ENCODE data around the gene OSBPL10.
"Not testable (repeated sequence)": the region's sequence is repeated elsewhere in the genome, so short reads cannot be mapped to it uniquely, and the experiment has no call there.

OSBPL10 gene

GRCh38 chr3:31992995-31993394 lies 11.9 kb upstream of the OSBPL10 start:
- not testable (repeated sequence) for H3K79me2 ChIP-seq (ENCODE audit: control insufficient read depth, insufficient read depth, low read length, poor library complexity); H4K12ac ChIP-seq (ENCODE audit: low read depth, low read length); H3K4me1 ChIP-seq (ENCODE audit: control insufficient read depth in 1 of 2, insufficient read depth in 2 of 2, low read length in 2 of 2); H3K79me1 ChIP-seq (ENCODE audit: low read length); H3K4me2 ChIP-seq (ENCODE audit: low read length); H2BK5ac ChIP-seq (ENCODE audit: low read depth, low read length, poor library complexity); H3K14ac ChIP-seq (ENCODE audit: low read length); H2BK120ac ChIP-seq (ENCODE audit: insufficient read depth, low read length, poor library complexity); DNase-seq; H3K36me3 ChIP-seq (ENCODE audit: control insufficient read depth in 1 of 2, insufficient read depth in 2 of 2, low read length in 2 of 2); H3K27me3 ChIP-seq (ENCODE audit: insufficient read depth, low read length); H2AFZ ChIP-seq (ENCODE audit: insufficient read depth, low read length, poor library complexity); H3K18ac ChIP-seq (ENCODE audit: low read length); H2AK5ac ChIP-seq (ENCODE audit: low read length); H3K23ac ChIP-seq (ENCODE audit: low read length); H3K4ac ChIP-seq (ENCODE audit: low read depth, low read length); H4K91ac ChIP-seq (ENCODE audit: low read depth, low read length); H2BK12ac ChIP-seq (ENCODE audit: low read length); H3K27ac ChIP-seq (ENCODE audit: low read depth, low read length); H3K9me3 ChIP-seq (ENCODE audit: insufficient read depth, low read depth, low read length); H4K8ac ChIP-seq (ENCODE audit: low read depth, low read length); H3K9ac ChIP-seq (ENCODE audit: low read length); H3K4me3 ChIP-seq (ENCODE audit: low read depth, low read length)
- no CpG with 5 or more reads among the region's 6 CpGs for WGBS (ENCODE audit: extremely low coverage, insufficient coverage, insufficient read length)

GRCh38 chr3:31988271-31988670 lies 7.2 kb upstream of the OSBPL10 start:
- peaks cover 6% of the 10 kb centered on the region for H3K9me3 ChIP-seq (ENCODE audit: insufficient read depth, low read depth, low read length)
- H2BK5ac ChIP-seq (ENCODE audit: low read depth, low read length, poor library complexity), result no peak overlapping the region
- no peak overlapping the region for H3K4me3 ChIP-seq (ENCODE audit: low read depth, low read length)
- no peak overlapping the region for H2AFZ ChIP-seq (ENCODE audit: insufficient read depth, low read length, poor library complexity)
- H4K12ac ChIP-seq (ENCODE audit: low read depth, low read length), result no peak overlapping the region
- no peak overlapping the region for H3K18ac ChIP-seq (ENCODE audit: low read length)
- no peak overlapping the region for H3K9ac ChIP-seq (ENCODE audit: low read length)
- H3K4me1 ChIP-seq (ENCODE audit: control insufficient read depth in 1 of 2, insufficient read depth in 2 of 2, low read length in 2 of 2), result no peaks in the 10 kb centered on the region
- no peaks in the 10 kb centered on the region for H3K79me1 ChIP-seq (ENCODE audit: low read length)
- no peaks in the 10 kb centered on the region for H3K27me3 ChIP-seq (ENCODE audit: insufficient read depth, low read length)
- H3K4me2 ChIP-seq (ENCODE audit: low read length), result no peak overlapping the region
- H3K23ac ChIP-seq (ENCODE audit: low read length), result no peak overlapping the region
- DNase-seq, result no peak
- H3K4ac ChIP-seq (ENCODE audit: low read depth, low read length), result no peak overlapping the region
- no peak overlapping the region for H3K14ac ChIP-seq (ENCODE audit: low read length)
- no peak overlapping the region for H4K8ac ChIP-seq (ENCODE audit: low read depth, low read length)
- no peak overlapping the region for H3K27ac ChIP-seq (ENCODE audit: low read depth, low read length)
- H4K91ac ChIP-seq (ENCODE audit: low read depth, low read length), result no peak overlapping the region
- H3K36me3 ChIP-seq (ENCODE audit: control insufficient read depth in 1 of 2, insufficient read depth in 2 of 2, low read length in 2 of 2), result peaks cover 0 to 7% of the 10 kb centered on the region in 2 experiments
- no peak overlapping the region for H2BK120ac ChIP-seq (ENCODE audit: insufficient read depth, low read length, poor library complexity)
- no peak overlapping the region for H2BK12ac ChIP-seq (ENCODE audit: low read length)
- no CpG with 5 or more reads among the region's 1 CpG for whole genome bisulfite sequencing (ENCODE audit: extremely low coverage, insufficient coverage, insufficient read length)
- H3K79me2 ChIP-seq (ENCODE audit: control insufficient read depth, insufficient read depth, low read length, poor library complexity), result no peaks in the 10 kb centered on the region
- no peak overlapping the region for H2AK5ac ChIP-seq (ENCODE audit: low read length)

GRCh38 chr3:31985831-31986230 lies 4.8 kb upstream of the OSBPL10 start:
- H3K27me3 ChIP-seq (ENCODE audit: insufficient read depth, low read length), result no peaks in the 10 kb centered on the region
- no peak overlapping the region for H3K4ac ChIP-seq (ENCODE audit: low read depth, low read length)
- H2AK5ac ChIP-seq (ENCODE audit: low read length), result no peak overlapping the region
- no peak overlapping the region for H3K27ac ChIP-seq (ENCODE audit: low read depth, low read length)
- peaks cover 9% of the 10 kb centered on the region for H3K79me1 ChIP-seq (ENCODE audit: low read length)
- H4K12ac ChIP-seq (ENCODE audit: low read depth, low read length), result no peak overlapping the region
- H3K4me1 ChIP-seq (ENCODE audit: control insufficient read depth in 1 of 2, insufficient read depth in 2 of 2, low read length in 2 of 2), result peaks cover 3% of the 10 kb centered on the region in 2 experiments
- H3K23ac ChIP-seq (ENCODE audit: low read length), result no peak overlapping the region
- no peak overlapping the region for H4K8ac ChIP-seq (ENCODE audit: low read depth, low read length)
- no CpG with 5 or more reads among the region's 2 CpGs for WGBS (ENCODE audit: extremely low coverage, insufficient coverage, insufficient read length)
- no peak overlapping the region for H3K4me2 ChIP-seq (ENCODE audit: low read length)
- no peak overlapping the region for H3K4me3 ChIP-seq (ENCODE audit: low read depth, low read length)
- H3K36me3 ChIP-seq (ENCODE audit: control insufficient read depth in 1 of 2, insufficient read depth in 2 of 2, low read length in 2 of 2), result peaks cover 0 to 7% of the 10 kb centered on the region in 2 experiments
- H2BK12ac ChIP-seq (ENCODE audit: low read length), result no peak overlapping the region
- no peak overlapping the region for H2BK120ac ChIP-seq (ENCODE audit: insufficient read depth, low read length, poor library complexity)
- no peak overlapping the region for H3K9ac ChIP-seq (ENCODE audit: low read length)
- no peak overlapping the region for H3K14ac ChIP-seq (ENCODE audit: low read length)
- peaks cover 5% of the 10 kb centered on the region for H3K9me3 ChIP-seq (ENCODE audit: insufficient read depth, low read depth, low read length)
- peaks cover 2% of the 10 kb centered on the region for H3K79me2 ChIP-seq (ENCODE audit: control insufficient read depth, insufficient read depth, low read length, poor library complexity)
- no peak for DNase-seq
- H2BK5ac ChIP-seq (ENCODE audit: low read depth, low read length, poor library complexity), result no peak overlapping the region
- H4K91ac ChIP-seq (ENCODE audit: low read depth, low read length), result no peak overlapping the region
- no peak overlapping the region for H3K18ac ChIP-seq (ENCODE audit: low read length)
- H2AFZ ChIP-seq (ENCODE audit: insufficient read depth, low read length, poor library complexity), result no peak overlapping the region

GRCh38 chr3:31984321-31984720 lies 3.3 kb upstream of the OSBPL10 start:
- no peak overlapping the region for H3K14ac ChIP-seq (ENCODE audit: low read length)
- H2BK12ac ChIP-seq (ENCODE audit: low read length), result no peak overlapping the region
- H3K79me2 ChIP-seq (ENCODE audit: control insufficient read depth, insufficient read depth, low read length, poor library complexity), result peaks cover 8% of the 10 kb centered on the region
- no peak overlapping the region for H4K8ac ChIP-seq (ENCODE audit: low read depth, low read length)
- H3K4me3 ChIP-seq (ENCODE audit: low read depth, low read length), result no peak overlapping the region
- H3K27ac ChIP-seq (ENCODE audit: low read depth, low read length), result no peak overlapping the region
- H3K79me1 ChIP-seq (ENCODE audit: low read length), result peaks cover 15% of the 10 kb centered on the region
- no peak overlapping the region for H3K23ac ChIP-seq (ENCODE audit: low read length)
- no peak overlapping the region for H2AFZ ChIP-seq (ENCODE audit: insufficient read depth, low read length, poor library complexity)
- no peak overlapping the region for H3K9ac ChIP-seq (ENCODE audit: low read length)
- no peak overlapping the region for H2BK5ac ChIP-seq (ENCODE audit: low read depth, low read length, poor library complexity)
- H3K4ac ChIP-seq (ENCODE audit: low read depth, low read length), result no peak overlapping the region
- no peak overlapping the region for H2BK120ac ChIP-seq (ENCODE audit: insufficient read depth, low read length, poor library complexity)
- WGBS (ENCODE audit: extremely low coverage, insufficient coverage, insufficient read length), result no CpG with 5 or more reads among the region's 4 CpGs
- no peaks in the 10 kb centered on the region for H3K27me3 ChIP-seq (ENCODE audit: insufficient read depth, low read length)
- no peak overlapping the region for H4K12ac ChIP-seq (ENCODE audit: low read depth, low read length)
- H4K91ac ChIP-seq (ENCODE audit: low read depth, low read length), result no peak overlapping the region
- DNase-seq, result peak; percentile 77 to 88
- H3K36me3 ChIP-seq (ENCODE audit: control insufficient read depth in 1 of 2, insufficient read depth in 2 of 2, low read length in 2 of 2), result peaks cover 0 to 7% of the 10 kb centered on the region in 2 experiments
- peaks cover 5% of the 10 kb centered on the region for H3K9me3 ChIP-seq (ENCODE audit: insufficient read depth, low read depth, low read length)
- no peak overlapping the region for H3K4me2 ChIP-seq (ENCODE audit: low read length)
- peaks cover 3% of the 10 kb centered on the region in 2 experiments for H3K4me1 ChIP-seq (ENCODE audit: control insufficient read depth in 1 of 2, insufficient read depth in 2 of 2, low read length in 2 of 2)
- H2AK5ac ChIP-seq (ENCODE audit: low read length), result no peak overlapping the region
- H3K18ac ChIP-seq (ENCODE audit: low read length), result no peak overlapping the region
